MM.1S (cell line): Measurements from ENCODE around the gene EGF.

Experiments used
- EZH2 ChIP-seq: fragments of 300-600 bp; sonication (generic); optimal IDR thresholded peaks from 2 replicates; pipeline ENCODE3; 2017; ENCODE audit warnings: low read depth, mild to moderate bottlenecking, antibody characterized with exemption, low read length, mixed read lengths
- TF ChIP-seq, protein P1 (sequence below): fragments of 300-600 bp; sonication (generic); IDR thresholded peaks from 2 replicates; pipeline ENCODE4 v1.5.1; 2016; ENCODE audit warnings: antibody characterized with exemption, low read length, mixed read lengths

DNA sequence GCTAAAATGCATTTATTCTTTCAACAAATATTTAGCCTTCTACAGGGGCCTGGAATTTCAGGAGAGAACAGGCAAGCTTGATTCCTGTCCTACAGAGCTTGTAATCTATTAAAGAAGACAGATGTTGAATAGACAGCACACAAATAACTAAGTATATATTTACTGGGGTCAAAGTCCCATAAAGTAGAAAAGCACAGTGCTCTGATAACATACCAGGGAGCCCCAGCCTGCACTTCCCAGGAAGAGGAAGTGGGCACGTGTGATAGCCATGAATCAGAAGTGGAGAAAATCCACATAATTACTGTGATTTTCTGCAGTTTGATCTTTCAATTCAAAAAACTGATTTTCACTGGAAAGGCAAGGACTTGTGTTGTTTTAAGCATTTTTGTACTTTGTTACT lies 129.1 kb downstream of the EGF start:
- TF ChIP-seq, protein P1, sequence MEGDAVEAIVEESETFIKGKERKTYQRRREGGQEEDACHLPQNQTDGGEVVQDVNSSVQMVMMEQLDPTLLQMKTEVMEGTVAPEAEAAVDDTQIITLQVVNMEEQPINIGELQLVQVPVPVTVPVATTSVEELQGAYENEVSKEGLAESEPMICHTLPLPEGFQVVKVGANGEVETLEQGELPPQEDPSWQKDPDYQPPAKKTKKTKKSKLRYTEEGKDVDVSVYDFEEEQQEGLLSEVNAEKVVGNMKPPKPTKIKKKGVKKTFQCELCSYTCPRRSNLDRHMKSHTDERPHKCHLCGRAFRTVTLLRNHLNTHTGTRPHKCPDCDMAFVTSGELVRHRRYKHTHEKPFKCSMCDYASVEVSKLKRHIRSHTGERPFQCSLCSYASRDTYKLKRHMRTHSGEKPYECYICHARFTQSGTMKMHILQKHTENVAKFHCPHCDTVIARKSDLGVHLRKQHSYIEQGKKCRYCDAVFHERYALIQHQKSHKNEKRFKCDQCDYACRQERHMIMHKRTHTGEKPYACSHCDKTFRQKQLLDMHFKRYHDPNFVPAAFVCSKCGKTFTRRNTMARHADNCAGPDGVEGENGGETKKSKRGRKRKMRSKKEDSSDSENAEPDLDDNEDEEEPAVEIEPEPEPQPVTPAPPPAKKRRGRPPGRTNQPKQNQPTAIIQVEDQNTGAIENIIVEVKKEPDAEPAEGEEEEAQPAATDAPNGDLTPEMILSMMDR, result no peak
- TF ChIP-seq EZH2, result no peak
